ENCODE results near the gene LCTL. TPM values are rescaled to one million over a fixed set of nuclear protein-coding genes. Genes with fewer than 3 reads are reported as not detected.
"Not testable (repeated sequence)": the region's sequence is repeated elsewhere in the genome, so short reads cannot be mapped to it uniquely, and the experiment has no call there.

Gene LCTL
- total and polyA plus RNA-seq, 2 of the 8 experiments (the other 6 are each of a cell fraction or from before 2014, with no cell fraction given): 5.5 to 6.2 TPM

GRCh38 chr15:66500346-66500745, 65.5 kb downstream of the LCTL start:
- not testable (repeated sequence) for FAIRE-seq; DNase-seq (ENCODE audit: low read depth in 1 of 2, low spot score in 2 of 2); H3K14ac ChIP-seq (ENCODE audit: insufficient read length); H3K23ac ChIP-seq (ENCODE audit: insufficient read length); H2BK12ac ChIP-seq (ENCODE audit: low read depth, low read length); H3K9ac ChIP-seq (replicated peaks in 1 of 4; ENCODE audit: extremely low read depth in 1 of 4, low read depth in 3 of 4, low read length in 3 of 4); H3K4me3 ChIP-seq (ENCODE audit: extremely low read depth in 1 of 4, insufficient read depth in 2 of 4, low read depth in 3 of 4, low read length in 4 of 4); H3K9me3 ChIP-seq (ENCODE audit: insufficient read depth in 2 of 2, low read depth in 1 of 2, low read length in 1 of 2); H4K8ac ChIP-seq (ENCODE audit: extremely low read depth, insufficient read depth, low read length); H2BK120ac ChIP-seq (replicated peaks; ENCODE audit: low read depth, low read length); H2BK15ac ChIP-seq (ENCODE audit: low read length); H2AK5ac ChIP-seq (ENCODE audit: low read depth, low read length); H3K27ac ChIP-seq (ENCODE audit: low read depth, low read length); H3K18ac ChIP-seq (ENCODE audit: extremely low read depth, low read length); H3K4me2 ChIP-seq (ENCODE audit: insufficient read depth in 1 of 2, low read depth in 2 of 2, low read length in 2 of 2); H4K5ac ChIP-seq (ENCODE audit: insufficient read length, low read depth, low read length); H3K4ac ChIP-seq (replicated peaks; ENCODE audit: insufficient read length, low read depth, low read length); H3K27me3 ChIP-seq (replicated peaks in 1 of 4; ENCODE audit: control insufficient read depth in 3 of 4, extremely low read depth in 1 of 4, insufficient read depth in 3 of 4, low read length in 3 of 4); H4K91ac ChIP-seq (replicated peaks; ENCODE audit: insufficient read length, low read length); H3K79me1 ChIP-seq (ENCODE audit: low read depth, low read length); H3K56ac ChIP-seq (replicated peaks; ENCODE audit: insufficient read length, low read depth, low read length); H4K20me1 ChIP-seq (replicated peaks in 1 of 2; ENCODE audit: control insufficient read depth in 1 of 2, insufficient read depth in 2 of 2, low read length in 2 of 2); H2BK5ac ChIP-seq (ENCODE audit: low read depth, low read length); H2AFZ ChIP-seq (ENCODE audit: low read length); H2BK20ac ChIP-seq (ENCODE audit: low read length)
- H3K36me3 ChIP-seq (ENCODE audit: control insufficient read depth in 2 of 4, insufficient read depth in 4 of 4, low read length in 3 of 4): peaks cover 41 to 57% (median 51%) of the 10 kb centered on the region in 4 experiments
- peaks cover 12% of the 10 kb centered on the region; the same call in 1 of the 2 replicates for H3K23me2 ChIP-seq (ENCODE audit: low read depth, low read length)
- peak; percentile 58 for TF ChIP-seq POLR2AphosphoS5 (IDR thresholded peaks at IDR 0.05; ENCODE audit: low read depth, low read length)
- peak in 1 of 2 experiments; percentile 13; a peak in 1 of 3 replicates for TF ChIP-seq POLR2A (IDR thresholded peaks at IDR 0.05; ENCODE audit: control extremely low read depth in 1 of 2, low read depth in 2 of 2, low read length in 2 of 2)
- CTCF ChIA-PET (ENCODE audit: partially characterized antibody): interaction anchor here (0.6 to 4.6 kb wide), 5 partner anchors 9 to 113 kb away, joined by 3 to 40 read pairs (median 4); partner anchors contain the start of gene MAP2K1
- peaks cover 18 to 37% of the 10 kb centered on the region in 2 experiments for H3K79me2 ChIP-seq (ENCODE audit: control insufficient read depth in 1 of 2, insufficient read depth in 2 of 2, low read length in 2 of 2)
- 95% methylated on average over 7 of the region's 7 CpGs; no CpG with 5 or more reads in 1 of the 2 experiments for WGBS, 2 experiments (ENCODE audit: extremely low coverage in 1 of 2, insufficient coverage in 1 of 2, insufficient read length in 1 of 2, insufficient replicate concordance in 2 of 2, low coverage in 1 of 2, low lambda C conversion rate in 2 of 2, missing lambda C conversion rate in 1 of 2)
- POLR2A ChIA-PET (ENCODE audit: partially characterized antibody): interaction anchor here (1.0 to 6.5 kb wide), 20 partner anchors 6 to 184 kb away, joined by 3 to 64 read pairs (median 4); partner anchors contain the start of genes LCTL, MAP2K1, RPL4 and TIPIN
- peaks cover 5 to 10% (median 6%) of the 10 kb centered on the region in 4 experiments; a peak in 5 of 7 replicates for H3K4me1 ChIP-seq (replicated peaks in 1 of 4; ENCODE audit: control insufficient read depth in 3 of 4, insufficient read depth in 4 of 4, low read length in 3 of 4)

Data from H1 (cell line).